K562 (cell line): ENCODE measurements around the gene ACBD4. TPM values are rescaled to one million over a fixed set of nuclear protein-coding genes. Genes with fewer than 3 reads are reported as not detected.

Source experiments
- ATAC-seq: fragments of 200-7000 bp; cut with Tn5 transposase; 3 replicates; pipeline ENCODE4 v1.9.1; 2020; ENCODE audit warnings: moderate library complexity
- BruUV-seq: library from RNA; stranded (reverse); fragments of 400-500 nt; replicated peaks from 2 replicates; lab custom pipeline; 2021; lab: Mats Ljungman, UMichigan
- CTCF ChIA-PET: fragments of 300-600 bp; formaldehyde crosslinking; extraction: SDS; loops from one replicate; lab custom pipeline; 2021; ENCODE audit warnings: low intra/inter-chr PET ratio; lab: Yijun Ruan, JAX
- POLR2A ChIA-PET: fragments of 300-600, 350-650 bp; sonication (Branson Sonifier 250); formaldehyde crosslinking; extraction: SDS; loops from one replicate; lab custom pipeline; 2021; ENCODE audit warnings: antibody characterized with exemption, inconsistent platforms; lab: Yijun Ruan, JAX
- DNase-seq, 4 experiments: peaks; one replicate each; pipeline versions ENCODE4 v3.0.0 to v3.0.0-alpha.2; 2011 to 2018; ENCODE audit warnings: low spot score in 3 of 4, mixed read lengths in 3 of 4; ENCODE audit errors: extremely low read depth in 1 of 4
- FAIRE-seq: peaks from 2 replicates; lab custom pipeline; 2011; peaks lifted over from hg19 to GRCh38; lab: Jason Lieb, UNC
- H2AFZ ChIP-seq: 2 replicates; pipeline ENCODE4 v1.6.0; 2011; ENCODE audit warnings: low read depth, low read length, control low read depth, inconsistent platforms
- H3K27ac ChIP-seq: fragments of 200-600 bp; 3 replicates; pipeline ENCODE4 v1.8.0; 2011; ENCODE audit warnings: low read depth, mild to moderate bottlenecking, control low read depth, inconsistent platforms, low read length, moderate library complexity, mixed read lengths; ENCODE audit errors: extremely low read depth
- H3K27me3 ChIP-seq, 2 experiments: fragments of 300-600 bp in 1 of 2; 2 replicates in 1 of 2; 3 replicates in 1 of 2; pipeline versions ENCODE4 v1.6.0 to v1.8.0; 2011; ENCODE audit warnings: inconsistent platforms in 2 of 2, low read length in 2 of 2, mild to moderate bottlenecking in 1 of 2, mixed read lengths in 1 of 2, moderate library complexity in 1 of 2; ENCODE audit not compliant: control insufficient read depth in 2 of 2, insufficient read depth in 2 of 2
- H3K36me3 ChIP-seq: fragments of 300-600 bp; 3 replicates; pipeline ENCODE4 v1.8.0; 2011; ENCODE audit warnings: mild to moderate bottlenecking, low read length, inconsistent platforms; ENCODE audit not compliant: control insufficient read depth, insufficient read depth
- H3K4me1 ChIP-seq, 2 experiments: fragments of 200-600 bp in 1 of 2; replicated peaks in 1 of 2; 2 replicates in 1 of 2; 3 replicates in 1 of 2; pipeline versions ENCODE4 v1.5.1 to v1.8.0; 2011; ENCODE audit warnings: inconsistent platforms in 2 of 2, low read length in 2 of 2, mild to moderate bottlenecking in 1 of 2, mixed read lengths in 1 of 2, moderate library complexity in 1 of 2; ENCODE audit not compliant: control insufficient read depth in 2 of 2, insufficient read depth in 2 of 2
- H3K4me2 ChIP-seq: 2 replicates; pipeline ENCODE4 v1.6.1; 2011; ENCODE audit warnings: low read length, control low read depth, inconsistent platforms, mixed read lengths; ENCODE audit not compliant: insufficient read depth
- H3K4me3 ChIP-seq: fragments of 200-600 bp; sonication (generic), shearing (Covaris generic); 2 replicates; pipeline ENCODE4 v1.5.1; 2016; ENCODE audit warnings: control low read depth, inconsistent platforms
- H3K79me2 ChIP-seq: fragments of 200-600 bp; 3 replicates; pipeline ENCODE4 v1.8.0; 2011; ENCODE audit warnings: low read length, inconsistent platforms; ENCODE audit not compliant: control insufficient read depth, insufficient read depth
- H3K9ac ChIP-seq, 2 experiments: 2 replicates each; pipeline versions ENCODE4 v1.6.0 to v1.6.1; 2011; ENCODE audit warnings: low read depth in 2 of 2, low read length in 2 of 2, control low read depth in 1 of 2, inconsistent platforms in 1 of 2, mild to moderate bottlenecking in 1 of 2, mixed read lengths in 1 of 2; ENCODE audit not compliant: insufficient read depth in 1 of 2
- H3K9me1 ChIP-seq: one replicate; pipeline ENCODE4 v1.6.0; 2011; ENCODE audit warnings: inconsistent platforms, mild to moderate bottlenecking, low read length, moderate library complexity; ENCODE audit not compliant: control insufficient read depth, insufficient read depth
- H3K9me3 ChIP-seq: replicated peaks from 2 replicates; pipeline ENCODE4 v1.5.1; 2011; ENCODE audit warnings: low read depth, low read length, inconsistent platforms; ENCODE audit not compliant: control insufficient read depth, insufficient read depth
- H4K20me1 ChIP-seq: replicated peaks from 2 replicates; pipeline ENCODE4 v1.6.1; 2011; ENCODE audit warnings: low read length, inconsistent platforms, mixed read lengths; ENCODE audit not compliant: control insufficient read depth, insufficient read depth
- ELK3 ChIP-seq: fragments of 450-650 bp; formaldehyde crosslinking; IDR thresholded peaks from 2 replicates; pipeline ENCODE4 v1.4.0; 2020; ENCODE audit warnings: mild to moderate bottlenecking
- HDAC3 ChIP-seq: fragments of 450-650 bp; IDR thresholded peaks from 2 replicates; pipeline ENCODE4 v1.6.1; 2018; ENCODE audit warnings: borderline replicate concordance, mild to moderate bottlenecking, moderate library complexity; ENCODE audit not compliant: partially characterized antibody
- KLF1 ChIP-seq: fragments of 450-650 bp; IDR thresholded peaks from 2 replicates; pipeline ENCODE4 v1.6.1; 2016; ENCODE audit warnings: missing genetic modification characterization, missing compliant biosample characterization
- NEUROD1 ChIP-seq: fragments of 150-350 bp; IDR thresholded peaks from 2 replicates; pipeline ENCODE4 v1.6.1; 2014; ENCODE audit warnings: borderline replicate concordance, low read length, low read depth; ENCODE audit not compliant: partially characterized antibody
- RFX5 ChIP-seq: IDR thresholded peaks from 2 replicates; pipeline ENCODE4 v1.6.1; 2011; ENCODE audit warnings: low read depth, mild to moderate bottlenecking, improper control_type of control experiment, low read length
- SIN3B ChIP-seq: fragments of 450-650 bp; IDR thresholded peaks from 2 replicates; pipeline ENCODE4 v1.6.1; 2017; ENCODE audit warnings: low read depth, mild to moderate bottlenecking, moderate library complexity
- SLC30A9 ChIP-seq: fragments of 250-450 bp; sonication (Bioruptor Pico); IDR thresholded peaks from 2 replicates; pipeline ENCODE4 v1.8.0; 2022; ENCODE audit warnings: mild to moderate bottlenecking, moderate library complexity
- THRA ChIP-seq: fragments of 450-650 bp; IDR thresholded peaks from 2 replicates; pipeline ENCODE4 v1.6.1; 2017; ENCODE audit warnings: mild to moderate bottlenecking, moderate library complexity
- ZBTB7A ChIP-seq: IDR thresholded peaks from 2 replicates; pipeline ENCODE4 v1.6.1; 2011; ENCODE audit warnings: low read depth, mild to moderate bottlenecking, low read length, moderate library complexity, borderline replicate concordance; ENCODE audit not compliant: control insufficient read depth
- ZNF436 ChIP-seq: fragments of 250-450, 450-650 bp; sonication (Bioruptor Pico); formaldehyde crosslinking; IDR thresholded peaks from 2 replicates; pipeline ENCODE4 v1.7.0; 2020; ENCODE audit warnings: mild to moderate bottlenecking
- ZNF551 ChIP-seq: fragments of 250-450 bp; sonication (Bioruptor Pico); IDR thresholded peaks from 2 replicates; pipeline ENCODE4 v1.5.0; 2021; ENCODE audit warnings: mild to moderate bottlenecking, moderate library complexity
- WGBS: fragments of 100-300 bp; shearing (Covaris generic); methylation state at CpG from one replicate; pipeline ENCODE4 v1.1.6; 2016; ENCODE audit warnings: low coverage, mixed read lengths; ENCODE audit not compliant: insufficient coverage; ENCODE audit errors: missing lambda C conversion rate; 5-methylcytosine and 5-hydroxymethylcytosine counted together
- in situ Hi-C: fragments of 300-500 bp; cut with MboI; formaldehyde crosslinking; loops from 4 replicates; pipeline ENCODE4 v1.15.0; 2018; ENCODE audit warnings: inconsistent platforms, mixed read lengths
- intact Hi-C: fragments of 100-400 bp; cut with micrococcal nuclease; formaldehyde crosslinking; loops from 2 replicates; pipeline ENCODE4 v1.14.2; 2022
- polyA plus RNA-seq, 8 experiments: library from polyadenylated mRNA; depleted of rRNA in 4 of 8; stranded (reverse) in 5 of 8; unstranded in 3 of 8; fragments of >200 nt; fragmentation: Nextera tagmentation in 2 of 8; fragmentation: Illumina TruSeq in 1 of 8; extraction: Ambion mirVana in 2 of 8; extraction: Trizol in 1 of 8; gene quantifications; 2 replicates each; pipeline versions ENCODE4 v1.2.1 to v1.2.3, GENCODE V29; 2011 to 2014; ENCODE audit warnings: inconsistent platforms in 1 of 8, missing spikeins in 1 of 8
- total RNA-seq, 7 experiments: library from RNA; depleted of rRNA in 6 of 7; stranded (reverse); fragments of >200 nt in 6 of 7; fragmentation: Illumina TruSeq in 2 of 7; extraction: Trizol in 2 of 7; gene quantifications; 2 replicates each; pipeline versions ENCODE4 v1.2.1 to v1.2.3, GENCODE V29; 2011 to 2021; ENCODE audit warnings: low replicate concordance in 1 of 7
- TF ChIP-seq, protein P1 (sequence below): sonication (generic); formaldehyde crosslinking; IDR thresholded peaks from 2 replicates; pipeline ENCODE4 v1.9.0; 2022; ENCODE audit warnings: mild to moderate bottlenecking, missing genetic modification reagents
- TF ChIP-seq, protein P2 (sequence below): sonication (generic); formaldehyde crosslinking; IDR thresholded peaks from 2 replicates; pipeline ENCODE4 v1.9.0; 2022; ENCODE audit warnings: mild to moderate bottlenecking, missing genetic modification reagents
- TF ChIP-seq, protein P3 (sequence below): fragments of 450-650 bp; IDR thresholded peaks from 2 replicates; pipeline ENCODE4 v1.6.1; 2017; ENCODE audit warnings: antibody characterized with exemption, mild to moderate bottlenecking

ACBD4 gene
- total and polyA plus RNA-seq, 9 of the 15 experiments (the other 6 are each of a cell fraction or from before 2014, with no cell fraction given), result 0.14 to 6.9 (median 4.6) TPM

DNA sequence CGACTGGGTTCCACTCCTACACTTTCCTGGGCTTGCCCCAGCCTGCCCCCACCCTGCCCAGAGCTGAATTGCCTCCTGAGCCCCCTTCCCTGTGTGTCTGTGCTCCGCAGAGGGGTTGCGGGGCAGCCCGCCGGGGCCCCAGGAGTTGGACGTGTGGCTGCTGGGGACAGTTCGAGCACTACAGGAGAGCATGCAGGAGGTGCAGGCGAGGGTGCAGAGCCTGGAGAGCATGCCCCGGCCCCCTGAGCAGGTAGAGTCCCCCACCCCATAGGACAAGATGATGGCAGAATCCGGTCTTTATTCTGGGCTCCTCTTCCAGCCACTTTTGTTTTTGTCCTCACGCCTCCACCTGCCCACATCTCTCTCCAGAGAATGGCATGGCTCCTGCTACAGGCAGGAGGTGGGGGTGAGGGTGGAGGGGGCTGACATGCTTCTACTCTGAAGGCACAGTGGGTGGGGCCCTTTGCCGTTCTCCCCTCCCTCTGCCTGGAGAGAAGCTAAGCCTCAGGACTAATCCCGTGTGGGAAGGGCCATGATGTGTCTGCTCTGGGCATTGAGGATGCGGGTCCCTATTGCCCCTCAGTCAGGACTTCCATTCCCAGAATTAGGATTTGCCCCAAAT, 3.5 kb downstream of the ACBD4 start:
- DNase-seq, result no peak
- intact Hi-C loops (loop anchor here (5.0 kb wide), 1 partner anchor 248 kb away; no protein-coding TSS in a partner anchor), in situ Hi-C loops (loop anchor here (5.0 kb wide), 1 partner anchor 58 kb away; no protein-coding TSS in a partner anchor)
- peaks cover 7% of the 10 kb centered on the region; the same call in 1 of the 3 replicates for H3K79me2 ChIP-seq
- H3K9me3 ChIP-seq, result no peaks in the 10 kb centered on the region
- no peak for ATAC-seq
- no peak overlapping the region for H3K27ac ChIP-seq
- H2AFZ ChIP-seq, result no peak overlapping the region
- BruUV-seq, result no TSS peak
- no peak for FAIRE-seq
- POLR2A ChIA-PET, result interaction anchor here (0.9 to 7.1 kb wide), 4 partner anchors 11 to 90 kb away, joined by 3 to 119 read pairs (median 4); partner anchors contain the start of genes HEXIM1 and NMT1
- H3K9ac ChIP-seq, result peak overlapping the region in 1 of 2 experiments; percentile 1; a peak in 1 of 4 replicates
- H3K36me3 ChIP-seq, result no peaks in the 10 kb centered on the region
- peaks cover 12 to 32% of the 10 kb centered on the region in 2 experiments for H3K4me1 ChIP-seq
- no peak overlapping the region for H3K4me3 ChIP-seq
- H3K4me2 ChIP-seq, result no peak overlapping the region
- WGBS, result 46% methylated on average over 14 of the region's 14 CpGs
- H4K20me1 ChIP-seq, result no peaks in the 10 kb centered on the region
- no peaks in the 10 kb centered on the region for H3K27me3 ChIP-seq
- CTCF ChIA-PET, result no interaction called here
- no peak for TF ChIP-seq RFX5
- no peak for TF ChIP-seq ZBTB7A
- TF ChIP-seq, protein P1, sequence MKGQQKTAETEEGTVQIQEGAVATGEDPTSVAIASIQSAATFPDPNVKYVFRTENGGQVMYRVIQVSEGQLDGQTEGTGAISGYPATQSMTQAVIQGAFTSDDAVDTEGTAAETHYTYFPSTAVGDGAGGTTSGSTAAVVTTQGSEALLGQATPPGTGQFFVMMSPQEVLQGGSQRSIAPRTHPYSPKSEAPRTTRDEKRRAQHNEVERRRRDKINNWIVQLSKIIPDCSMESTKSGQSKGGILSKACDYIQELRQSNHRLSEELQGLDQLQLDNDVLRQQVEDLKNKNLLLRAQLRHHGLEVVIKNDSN, result no peak
- no peak for TF ChIP-seq ZNF436 (CRISPR knock-in tag)
- no peak for TF ChIP-seq SIN3B
- TF ChIP-seq ELK3, result no peak
- TF ChIP-seq, protein P2, sequence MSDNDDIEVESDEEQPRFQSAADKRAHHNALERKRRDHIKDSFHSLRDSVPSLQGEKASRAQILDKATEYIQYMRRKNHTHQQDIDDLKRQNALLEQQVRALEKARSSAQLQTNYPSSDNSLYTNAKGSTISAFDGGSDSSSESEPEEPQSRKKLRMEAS, result no peak
- TF ChIP-seq ZNF551 (CRISPR knock-in tag), result no peak
- no peak for TF ChIP-seq THRA
- TF ChIP-seq NEUROD1, result no peak
- no peak for TF ChIP-seq HDAC3
- TF ChIP-seq, protein P3, sequence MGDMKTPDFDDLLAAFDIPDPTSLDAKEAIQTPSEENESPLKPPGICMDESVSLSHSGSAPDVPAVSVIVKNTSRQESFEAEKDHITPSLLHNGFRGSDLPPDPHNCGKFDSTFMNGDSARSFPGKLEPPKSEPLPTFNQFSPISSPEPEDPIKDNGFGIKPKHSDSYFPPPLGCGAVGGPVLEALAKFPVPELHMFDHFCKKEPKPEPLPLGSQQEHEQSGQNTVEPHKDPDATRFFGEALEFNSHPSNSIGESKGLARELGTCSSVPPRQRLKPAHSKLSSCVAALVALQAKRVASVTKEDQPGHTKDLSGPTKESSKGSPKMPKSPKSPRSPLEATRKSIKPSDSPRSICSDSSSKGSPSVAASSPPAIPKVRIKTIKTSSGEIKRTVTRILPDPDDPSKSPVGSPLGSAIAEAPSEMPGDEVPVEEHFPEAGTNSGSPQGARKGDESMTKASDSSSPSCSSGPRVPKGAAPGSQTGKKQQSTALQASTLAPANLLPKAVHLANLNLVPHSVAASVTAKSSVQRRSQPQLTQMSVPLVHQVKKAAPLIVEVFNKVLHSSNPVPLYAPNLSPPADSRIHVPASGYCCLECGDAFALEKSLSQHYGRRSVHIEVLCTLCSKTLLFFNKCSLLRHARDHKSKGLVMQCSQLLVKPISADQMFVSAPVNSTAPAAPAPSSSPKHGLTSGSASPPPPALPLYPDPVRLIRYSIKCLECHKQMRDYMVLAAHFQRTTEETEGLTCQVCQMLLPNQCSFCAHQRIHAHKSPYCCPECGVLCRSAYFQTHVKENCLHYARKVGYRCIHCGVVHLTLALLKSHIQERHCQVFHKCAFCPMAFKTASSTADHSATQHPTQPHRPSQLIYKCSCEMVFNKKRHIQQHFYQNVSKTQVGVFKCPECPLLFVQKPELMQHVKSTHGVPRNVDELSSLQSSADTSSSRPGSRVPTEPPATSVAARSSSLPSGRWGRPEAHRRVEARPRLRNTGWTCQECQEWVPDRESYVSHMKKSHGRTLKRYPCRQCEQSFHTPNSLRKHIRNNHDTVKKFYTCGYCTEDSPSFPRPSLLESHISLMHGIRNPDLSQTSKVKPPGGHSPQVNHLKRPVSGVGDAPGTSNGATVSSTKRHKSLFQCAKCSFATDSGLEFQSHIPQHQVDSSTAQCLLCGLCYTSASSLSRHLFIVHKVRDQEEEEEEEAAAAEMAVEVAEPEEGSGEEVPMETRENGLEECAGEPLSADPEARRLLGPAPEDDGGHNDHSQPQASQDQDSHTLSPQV, result no peak
- TF ChIP-seq KLF1 (tag), result no peak
- no peak for TF ChIP-seq SLC30A9 (CRISPR knock-in tag)
- H3K9me1 ChIP-seq, result no peaks in the 10 kb centered on the region
